HEK293 (cell line): Measurements from ENCODE around the gene ANO3.

Experiments
- CTCF ChIA-PET: fragments of 350-600 bp; formaldehyde crosslinking; extraction: SDS; loops from one replicate; lab custom pipeline; 2021; ENCODE audit warnings: antibody characterized with exemption; lab: Yijun Ruan, JAX
- POLR2A ChIA-PET: fragments of 300-600 bp; formaldehyde crosslinking; extraction: SDS; loops from one replicate; lab custom pipeline; 2020; ENCODE audit warnings: antibody characterized with exemption, inconsistent platforms; lab: Yijun Ruan, JAX
- H3K27ac ChIP-seq: fragments of 200-500 bp; sonication (Bioruptor generic); 2 replicates; pipeline ENCODE4 v1.5.1; 2014; ENCODE audit warnings: low read depth, low read length, control low read depth, inconsistent platforms; ENCODE audit errors: extremely low read depth
- H3K36me3 ChIP-seq, 2 experiments: fragments of 200-500 bp in 1 of 2; sonication (Bioruptor generic) in 1 of 2; 1 replicate in 1 of 2; 2 replicates in 1 of 2; pipeline ENCODE4 v1.5.1; 2014 to 2017; ENCODE audit warnings: inconsistent platforms in 2 of 2, low read length in 2 of 2; ENCODE audit not compliant: control insufficient read depth in 2 of 2, insufficient read depth in 1 of 2
- H3K4me1 ChIP-seq: fragments of 200-500 bp; sonication (Bioruptor generic); 2 replicates; pipeline ENCODE4 v1.5.1; 2014; ENCODE audit warnings: mild to moderate bottlenecking, low read length, inconsistent platforms; ENCODE audit not compliant: control insufficient read depth, insufficient read depth
- H3K4me3 ChIP-seq: 2 replicates; pipeline ENCODE4 v1.5.1; 2011; ENCODE audit warnings: low read depth, mild to moderate bottlenecking, control low read depth, low read length, moderate library complexity
- H3K9me3 ChIP-seq: fragments of 200-500 bp; sonication (Bioruptor generic); 2 replicates; pipeline ENCODE4 v1.5.1; 2014; ENCODE audit warnings: low read depth, low read length, inconsistent platforms; ENCODE audit not compliant: control insufficient read depth, insufficient read depth
- BCL11A ChIP-seq: fragments of 450-650 bp; formaldehyde crosslinking; IDR thresholded peaks from 2 replicates; pipeline ENCODE4 v1.5.1; 2016; ENCODE audit warnings: low read depth, missing biosample characterization, missing genetic modification characterization
- MEIS1 ChIP-seq: sonication (generic); formaldehyde crosslinking; IDR thresholded peaks from 2 replicates; pipeline ENCODE4 v1.8.1; 2022; ENCODE audit warnings: missing genetic modification reagents, mild to moderate bottlenecking, borderline replicate concordance
- REPIN1 ChIP-seq: fragments of 450-650 bp; formaldehyde crosslinking; IDR thresholded peaks from 2 replicates; pipeline ENCODE4 v1.5.1; 2017; ENCODE audit warnings: missing biosample characterization, missing genetic modification characterization, low read depth
- TCF7L2 ChIP-seq: IDR thresholded peaks from 2 replicates; pipeline ENCODE4 v1.6.1; 2011; ENCODE audit warnings: low read depth, mild to moderate bottlenecking, inconsistent platforms, low read length, moderate library complexity, borderline replicate concordance
- WT1 ChIP-seq: fragments of 450-650 bp; formaldehyde crosslinking; IDR thresholded peaks from 2 replicates; pipeline ENCODE4 v1.5.1; 2016; ENCODE audit warnings: missing biosample characterization, missing genetic modification characterization
- ZBTB7A ChIP-seq: fragments of 450-650 bp; formaldehyde crosslinking; IDR thresholded peaks from 2 replicates; pipeline ENCODE4 v1.5.1; 2016; ENCODE audit warnings: low read depth, missing biosample characterization, missing genetic modification characterization
- ZFP69B ChIP-seq: fragments of 450-650 bp; formaldehyde crosslinking; IDR thresholded peaks from 2 replicates; pipeline ENCODE4 v1.5.1; 2016; ENCODE audit warnings: missing biosample characterization, missing genetic modification characterization
- ZNF121 ChIP-seq: fragments of 450-650 bp; formaldehyde crosslinking; IDR thresholded peaks from 2 replicates; pipeline ENCODE4 v1.5.1; 2016; ENCODE audit warnings: missing biosample characterization, missing genetic modification characterization
- ZNF202 ChIP-seq: fragments of 450-650 bp; formaldehyde crosslinking; IDR thresholded peaks from 2 replicates; pipeline ENCODE4 v1.5.1; 2016; ENCODE audit warnings: missing biosample characterization, missing genetic modification characterization, borderline replicate concordance
- ZNF280D ChIP-seq: fragments of 450-650 bp; formaldehyde crosslinking; IDR thresholded peaks from 2 replicates; pipeline ENCODE4 v1.5.1; 2016; ENCODE audit warnings: missing biosample characterization, missing genetic modification characterization
- ZNF311 ChIP-seq: fragments of 450-650 bp; formaldehyde crosslinking; IDR thresholded peaks from 2 replicates; pipeline ENCODE4 v1.5.1; 2017; ENCODE audit warnings: missing biosample characterization, missing genetic modification characterization, borderline replicate concordance
- ZNF555 ChIP-seq: fragments of 450-650 bp; formaldehyde crosslinking; conservative IDR thresholded peaks from 2 replicates; pipeline ENCODE4 v1.5.1; 2017; ENCODE audit warnings: missing biosample characterization, mild to moderate bottlenecking, missing genetic modification characterization, inconsistent platforms
- ZNF561 ChIP-seq: fragments of 450-650 bp; IDR thresholded peaks from 2 replicates; pipeline ENCODE4 v1.5.1; 2018; ENCODE audit warnings: missing biosample characterization, missing genetic modification characterization, borderline replicate concordance
- ZNF654 ChIP-seq: fragments of 450-650 bp; formaldehyde crosslinking; IDR thresholded peaks from 2 replicates; pipeline ENCODE4 v1.5.1; 2016; ENCODE audit warnings: low read depth, missing biosample characterization, missing genetic modification characterization
- ZNF776 ChIP-seq: fragments of 450-650 bp; formaldehyde crosslinking; IDR thresholded peaks from 2 replicates; pipeline ENCODE4 v1.5.0; 2017; ENCODE audit warnings: missing biosample characterization, missing genetic modification characterization, borderline replicate concordance
- ZNF777 ChIP-seq: fragments of 450-650 bp; formaldehyde crosslinking; IDR thresholded peaks from 2 replicates; pipeline ENCODE4 v1.5.1; 2017; ENCODE audit warnings: missing biosample characterization, missing genetic modification characterization, borderline replicate concordance
- TF ChIP-seq, protein P1 (sequence below): fragments of 450-650 bp; formaldehyde crosslinking; IDR thresholded peaks from 2 replicates; pipeline ENCODE4 v1.5.1; 2017; ENCODE audit warnings: missing biosample characterization, missing genetic modification characterization
- TF ChIP-seq, protein P2 (sequence below): fragments of 450-650 bp; formaldehyde crosslinking; IDR thresholded peaks from 2 replicates; pipeline ENCODE4 v1.5.1; 2016; ENCODE audit warnings: missing biosample characterization, missing genetic modification characterization

ANO3 gene

GRCh38 chr11:26554455-26554854 is 222.5 kb downstream of the ANO3 start (continued):
- TF ChIP-seq, protein P1, sequence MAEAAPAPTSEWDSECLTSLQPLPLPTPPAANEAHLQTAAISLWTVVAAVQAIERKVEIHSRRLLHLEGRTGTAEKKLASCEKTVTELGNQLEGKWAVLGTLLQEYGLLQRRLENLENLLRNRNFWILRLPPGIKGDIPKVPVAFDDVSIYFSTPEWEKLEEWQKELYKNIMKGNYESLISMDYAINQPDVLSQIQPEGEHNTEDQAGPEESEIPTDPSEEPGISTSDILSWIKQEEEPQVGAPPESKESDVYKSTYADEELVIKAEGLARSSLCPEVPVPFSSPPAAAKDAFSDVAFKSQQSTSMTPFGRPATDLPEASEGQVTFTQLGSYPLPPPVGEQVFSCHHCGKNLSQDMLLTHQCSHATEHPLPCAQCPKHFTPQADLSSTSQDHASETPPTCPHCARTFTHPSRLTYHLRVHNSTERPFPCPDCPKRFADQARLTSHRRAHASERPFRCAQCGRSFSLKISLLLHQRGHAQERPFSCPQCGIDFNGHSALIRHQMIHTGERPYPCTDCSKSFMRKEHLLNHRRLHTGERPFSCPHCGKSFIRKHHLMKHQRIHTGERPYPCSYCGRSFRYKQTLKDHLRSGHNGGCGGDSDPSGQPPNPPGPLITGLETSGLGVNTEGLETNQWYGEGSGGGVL (tag by site-specific recombination) = no peak

DNA sequence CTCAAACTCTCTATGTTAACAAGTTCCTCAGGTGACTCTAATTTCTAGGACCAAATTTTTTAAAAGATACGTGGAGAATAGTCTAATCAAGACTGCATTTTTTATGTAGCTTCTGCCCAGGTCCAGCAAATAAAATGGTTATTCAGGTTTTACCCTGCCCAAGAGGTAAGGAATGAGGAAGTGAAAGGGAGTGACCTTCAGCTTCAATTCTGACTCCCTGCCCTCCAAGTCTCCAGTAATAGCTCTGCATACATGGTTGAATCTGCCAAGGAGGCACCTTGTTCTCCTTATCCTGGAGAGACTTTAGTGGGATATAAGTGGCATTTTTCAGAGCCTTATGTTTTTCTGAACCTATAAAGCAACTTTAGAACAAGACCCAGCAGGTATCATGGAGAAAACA is 224.7 kb downstream of the ANO3 start:
- H3K27ac ChIP-seq = no peak overlapping the region
- TF ChIP-seq ZNF280D (tag by site-specific recombination) (no peak), ZNF311 (tag by site-specific recombination) (no peak), MEIS1 (CRISPR knock-in tag) (no peak), ZNF654 (tag by site-specific recombination) (no peak), ZNF776 (tag by site-specific recombination) (no peak), ZBTB7A (tag by site-specific recombination) (no peak), ZNF202 (tag by site-specific recombination) (no peak), REPIN1 (tag by site-specific recombination) (no peak), TCF7L2 (no peak), ZFP69B (tag by site-specific recombination) (no peak)
- CTCF ChIA-PET = interaction anchor here (0.6 to 1.1 kb wide), 3 partner anchors 9 to 92 kb away, joined by 3 to 4 read pairs (median 3); no protein-coding TSS in a partner anchor
- no peaks in the 10 kb centered on the region for H3K4me1 ChIP-seq
- H3K9me3 ChIP-seq = no peaks in the 10 kb centered on the region
- POLR2A ChIA-PET = no interaction called here
- no peak overlapping the region for H3K4me3 ChIP-seq
- H3K36me3 ChIP-seq = no peaks in the 10 kb centered on the region

GRCh38 chr11:26557666-26558065 is 225.7 kb downstream of the ANO3 start:
- TF ChIP-seq ZNF777 (tag by site-specific recombination) = no peak
- no peak for TF ChIP-seq ZNF121 (tag by site-specific recombination)
- TF ChIP-seq, protein P2, sequence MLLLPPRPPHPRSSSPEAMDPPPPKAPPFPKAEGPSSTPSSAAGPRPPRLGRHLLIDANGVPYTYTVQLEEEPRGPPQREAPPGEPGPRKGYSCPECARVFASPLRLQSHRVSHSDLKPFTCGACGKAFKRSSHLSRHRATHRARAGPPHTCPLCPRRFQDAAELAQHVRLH (tag by site-specific recombination) = no peak
- TF ChIP-seq ZNF561 (tag by site-specific recombination) = no peak
- TF ChIP-seq WT1 (tag by site-specific recombination) = no peak
- TF ChIP-seq BCL11A (tag by site-specific recombination) = no peak
- TF ChIP-seq ZNF555 (tag by site-specific recombination) = no peak
- Histone ChIP-seq H3K4me3 (no peak overlapping the region), H3K36me3 (no peaks in the 10 kb centered on the region), H3K4me1 (no peaks in the 10 kb centered on the region), H3K9me3 (no peaks in the 10 kb centered on the region), H3K27ac (no peak overlapping the region)
- ChIA-PET POLR2A (no interaction called here), CTCF (interaction anchor here (0.6 to 0.9 kb wide), 2 partner anchors 10 to 91 kb away, joined by 3 read pairs; no protein-coding TSS in a partner anchor)
